GM12864 (cell line): ENCODE measurements around the gene KCTD12.

Experiments used
- DNase-seq: peaks from one replicate; pipeline ENCODE4 v3.0.0-alpha.2; 2011; ENCODE audit warnings: low read depth
- H3K4me3 ChIP-seq: 2 replicates; pipeline ENCODE4 v1.5.1; 2011; ENCODE audit warnings: mild to moderate bottlenecking, low read depth, low read length, control low read depth
- CTCF ChIP-seq: IDR thresholded peaks from 2 replicates; pipeline ENCODE4 v1.5.1; 2011; ENCODE audit warnings: low read depth, mild to moderate bottlenecking, moderate library complexity, low read length, control low read depth, inconsistent platforms; ENCODE audit errors: missing control alignments

Gene KCTD12

GRCh38 chr13:76851961-76852360, 34.2 kb downstream of the KCTD12 start:
- no peak for DNase-seq
- TF ChIP-seq CTCF: no peak
- H3K4me3 ChIP-seq: no peak overlapping the region

- DNase-seq: no peak
- TF ChIP-seq CTCF: no peak
- H3K4me3 ChIP-seq: no peak overlapping the region
These were observed 36.7 kb downstream of the KCTD12 start for GRCh38 chr13:76849493-76849892.

GRCh38 chr13:76848596-76848995, 37.6 kb downstream of the KCTD12 start:
- DNase-seq: no peak
- H3K4me3 ChIP-seq: no peak overlapping the region
- TF ChIP-seq CTCF: no peak

- no peak overlapping the region for H3K4me3 ChIP-seq
- no peak for TF ChIP-seq CTCF
- no peak for DNase-seq
These were observed 39.8 kb downstream of the KCTD12 start for GRCh38 chr13:76846363-76846762.

- TF ChIP-seq CTCF: no peak
- DNase-seq: no peak
- no peak overlapping the region for H3K4me3 ChIP-seq
These were observed 40.3 kb downstream of the KCTD12 start for GRCh38 chr13:76845865-76846264.

- no peak for TF ChIP-seq CTCF
These were observed 40.8 kb downstream of the KCTD12 start for GRCh38 chr13:76845367-76845766.

GRCh38 chr13:76837801-76838200, 48.4 kb downstream of the KCTD12 start:
- no peak for DNase-seq
- no peak overlapping the region for H3K4me3 ChIP-seq
- no peak for TF ChIP-seq CTCF

More at GRCh38 chr13:76845367-76845766, 40.8 kb downstream of the KCTD12 start:
- no peak for DNase-seq
- no peak overlapping the region for H3K4me3 ChIP-seq
